Brain microvascular endothelial cell (primary cell): Measurements from ENCODE around the gene ADGRE2.

Experiments
- DNase-seq: peaks from one replicate; pipeline ENCODE4 v3.0.0-alpha.2; 2020
- H3K27ac ChIP-seq: fragments of 250-450 bp; sonication (Bioruptor Pico); 2 replicates; pipeline ENCODE4 v1.5.1; 2020; ENCODE audit warnings: mild to moderate bottlenecking, moderate library complexity
- H3K27me3 ChIP-seq: fragments of 250-450 bp; sonication (Bioruptor Pico); replicated peaks from 2 replicates; pipeline ENCODE4 v1.5.1; 2020; ENCODE audit warnings: mild to moderate bottlenecking
- H3K36me3 ChIP-seq: fragments of 250-450 bp; sonication (Bioruptor Pico); replicated peaks from 2 replicates; pipeline ENCODE4 v1.5.1; 2020; ENCODE audit warnings: mild to moderate bottlenecking
- H3K4me3 ChIP-seq: 2 replicates; pipeline ENCODE4 v1.5.1; 2011; ENCODE audit warnings: low read depth, mild to moderate bottlenecking, control low read depth, low read length, moderate library complexity
- in situ Hi-C: cut with HindIII; loops from 2 replicates; pipeline ENCODE4 v1.10.0; 2017; ENCODE audit warnings: low sequenced_read_pairs, low pct_ligation_motif_present
- TF ChIP-seq, protein P1 (sequence below): IDR thresholded peaks from 2 replicates; pipeline ENCODE4 v1.5.1; 2011; ENCODE audit warnings: low read depth, mild to moderate bottlenecking, moderate library complexity, low read length, control low read depth, inconsistent platforms; ENCODE audit errors: missing control alignments

The ADGRE2 gene

DNA sequence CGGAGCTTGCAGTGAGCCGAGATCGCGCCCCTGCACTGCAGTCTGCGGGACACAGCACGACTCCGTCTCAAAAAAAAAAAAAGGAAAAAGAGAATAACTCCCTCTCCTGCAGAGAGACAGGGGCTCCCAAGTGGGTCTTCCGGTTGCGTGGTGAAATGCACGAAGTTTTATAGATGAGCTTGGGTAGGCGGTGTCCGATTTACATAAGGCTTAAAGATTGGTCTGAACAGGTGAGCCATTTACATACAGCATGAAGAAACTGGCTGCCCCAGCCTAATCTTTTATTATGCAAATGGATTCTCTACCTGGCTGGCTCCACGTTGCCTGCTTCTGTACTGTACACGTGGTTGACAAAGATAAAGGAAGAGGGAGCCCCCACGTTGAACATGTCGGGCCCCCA is 19.5 kb downstream of the ADGRE2 start:
- no peak overlapping the region for H3K4me3 ChIP-seq
- in situ Hi-C loops, result no loop called here
- H3K27ac ChIP-seq, result no peak overlapping the region
- no peaks in the 10 kb centered on the region for H3K27me3 ChIP-seq
- DNase-seq, result no peak
- no peaks in the 10 kb centered on the region for H3K36me3 ChIP-seq
- TF ChIP-seq, protein P1, sequence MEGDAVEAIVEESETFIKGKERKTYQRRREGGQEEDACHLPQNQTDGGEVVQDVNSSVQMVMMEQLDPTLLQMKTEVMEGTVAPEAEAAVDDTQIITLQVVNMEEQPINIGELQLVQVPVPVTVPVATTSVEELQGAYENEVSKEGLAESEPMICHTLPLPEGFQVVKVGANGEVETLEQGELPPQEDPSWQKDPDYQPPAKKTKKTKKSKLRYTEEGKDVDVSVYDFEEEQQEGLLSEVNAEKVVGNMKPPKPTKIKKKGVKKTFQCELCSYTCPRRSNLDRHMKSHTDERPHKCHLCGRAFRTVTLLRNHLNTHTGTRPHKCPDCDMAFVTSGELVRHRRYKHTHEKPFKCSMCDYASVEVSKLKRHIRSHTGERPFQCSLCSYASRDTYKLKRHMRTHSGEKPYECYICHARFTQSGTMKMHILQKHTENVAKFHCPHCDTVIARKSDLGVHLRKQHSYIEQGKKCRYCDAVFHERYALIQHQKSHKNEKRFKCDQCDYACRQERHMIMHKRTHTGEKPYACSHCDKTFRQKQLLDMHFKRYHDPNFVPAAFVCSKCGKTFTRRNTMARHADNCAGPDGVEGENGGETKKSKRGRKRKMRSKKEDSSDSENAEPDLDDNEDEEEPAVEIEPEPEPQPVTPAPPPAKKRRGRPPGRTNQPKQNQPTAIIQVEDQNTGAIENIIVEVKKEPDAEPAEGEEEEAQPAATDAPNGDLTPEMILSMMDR, result no peak

DNA sequence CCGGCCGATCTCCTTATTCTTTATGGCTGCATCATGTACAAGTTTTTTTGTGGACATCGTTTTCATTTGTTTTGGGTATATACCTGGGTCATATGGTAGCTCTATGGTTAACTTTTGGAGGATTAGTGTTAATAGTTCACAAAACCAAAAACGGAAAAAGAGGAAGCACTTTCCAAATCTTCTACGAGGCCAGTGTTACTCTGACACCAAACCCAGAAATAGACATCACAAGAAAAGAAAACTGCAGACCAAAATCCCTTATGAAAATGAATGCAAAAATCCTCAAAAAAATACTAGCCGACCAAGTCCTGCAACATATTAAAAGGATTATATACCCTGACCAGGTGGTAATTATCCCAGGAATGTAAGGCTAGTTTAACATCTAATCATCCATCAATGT is 29.8 kb downstream of the ADGRE2 start:
- Histone ChIP-seq H3K4me3 (no peak overlapping the region), H3K27ac (no peak overlapping the region), H3K27me3 (no peaks in the 10 kb centered on the region), H3K36me3 (no peaks in the 10 kb centered on the region)
- in situ Hi-C loops, result no loop called here
- no peak for DNase-seq
- TF ChIP-seq, protein P1, result no peak

GRCh38 chr19:14746886-14747285 is 31.5 kb downstream of the ADGRE2 start:
- Histone ChIP-seq H3K4me3 (no peak overlapping the region), H3K36me3 (no peaks in the 10 kb centered on the region), H3K27ac (no peak overlapping the region), H3K27me3 (no peaks in the 10 kb centered on the region)
- in situ Hi-C loops, result no loop called here
- DNase-seq, result no peak
- TF ChIP-seq, protein P1, result no peak

DNA sequence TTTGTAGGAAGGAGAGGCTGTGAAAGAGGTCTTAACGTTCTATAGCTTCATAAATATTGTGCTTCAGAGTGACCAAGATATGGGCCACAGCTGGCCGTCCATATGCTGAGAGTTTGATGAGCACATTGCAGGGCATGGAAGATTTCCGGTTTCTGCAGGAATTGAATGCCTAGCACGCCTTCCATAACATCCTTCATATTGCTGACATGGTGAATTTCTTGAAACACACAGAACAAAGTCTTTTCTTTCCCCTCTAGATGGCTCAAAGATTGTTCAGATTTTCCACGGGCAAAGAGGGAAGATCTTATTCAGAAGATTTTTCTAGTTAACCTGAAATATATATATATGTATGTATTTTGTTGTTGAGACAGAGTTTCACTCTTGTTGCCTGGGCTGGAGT is 42.4 kb downstream of the ADGRE2 start:
- H3K27ac ChIP-seq, result no peak overlapping the region
- DNase-seq, result no peak
- in situ Hi-C loops, result no loop called here
- TF ChIP-seq, protein P1, result no peak
- H3K4me3 ChIP-seq, result no peak overlapping the region
- H3K27me3 ChIP-seq, result no peaks in the 10 kb centered on the region
- no peaks in the 10 kb centered on the region for H3K36me3 ChIP-seq

GRCh38 chr19:14733574-14733973 is 44.8 kb downstream of the ADGRE2 start:
- TF ChIP-seq, protein P1, result no peak

GRCh38 chr19:14732510-14732909 is 45.9 kb downstream of the ADGRE2 start:
- DNase-seq, result no peak
- in situ Hi-C loops, result no loop called here
- no peak overlapping the region for H3K27ac ChIP-seq
- TF ChIP-seq, protein P1, result no peak
- no peaks in the 10 kb centered on the region for H3K36me3 ChIP-seq
- no peak overlapping the region for H3K4me3 ChIP-seq
- no peaks in the 10 kb centered on the region for H3K27me3 ChIP-seq

More at GRCh38 chr19:14733574-14733973, 44.8 kb downstream of the ADGRE2 start:
- in situ Hi-C loops, result no loop called here
- Histone ChIP-seq H3K27me3 (no peaks in the 10 kb centered on the region), H3K36me3 (no peaks in the 10 kb centered on the region), H3K4me3 (no peak overlapping the region), H3K27ac (no peak overlapping the region)
- DNase-seq, result no peak
